CD8-positive, alpha-beta memory T cell (primary cell): Measurements from ENCODE around the gene LRFN3. TPM values are rescaled to one million over a fixed set of nuclear protein-coding genes. Genes with fewer than 3 reads are reported as not detected.
"Not testable (repeated sequence)": the region's sequence is repeated elsewhere in the genome, so short reads cannot be mapped to it uniquely, and the experiment has no call there.

Experiments
- CTCF ChIA-PET: fragments of 350-600 bp; sonication (Branson Sonifier 250); formaldehyde crosslinking; loops from one replicate; lab custom pipeline; 2021; ENCODE audit warnings: antibody characterized with exemption; lab: Charles Lee
- POLR2A ChIA-PET: fragments of 350-600 bp; sonication (Branson Sonifier 250); formaldehyde crosslinking; loops from one replicate; lab custom pipeline; 2021; ENCODE audit warnings: antibody characterized with exemption; lab: Charles Lee
- DNase-seq, 5 donors: peaks; one replicate each; pipeline versions ENCODE4 v3.0.0 to v3.0.0-alpha.2; 2020 to 2022; ENCODE audit warnings: mixed read lengths in 1 of 5
- H3K27ac ChIP-seq: one replicate; pipeline ENCODE4 v1.7.0; 2013; ENCODE audit warnings: low read depth, mild to moderate bottlenecking, low read length, moderate library complexity
- H3K27me3 ChIP-seq: 2 replicates; pipeline ENCODE4 v1.7.0; 2013; ENCODE audit warnings: low read length, mild to moderate bottlenecking; ENCODE audit not compliant: insufficient read depth, poor library complexity, severe bottlenecking
- H3K36me3 ChIP-seq: 2 replicates; pipeline ENCODE4 v1.7.0; 2013; ENCODE audit warnings: mild to moderate bottlenecking, low read length, moderate library complexity; ENCODE audit not compliant: insufficient read depth
- H3K4me1 ChIP-seq: 2 replicates; pipeline ENCODE4 v1.7.0; 2013; ENCODE audit warnings: mild to moderate bottlenecking, low read length, moderate library complexity; ENCODE audit not compliant: insufficient read depth
- H3K4me3 ChIP-seq: 2 replicates; pipeline ENCODE4 v1.7.0; 2013; ENCODE audit warnings: mild to moderate bottlenecking, low read length
- H3K9me3 ChIP-seq: 2 replicates; pipeline ENCODE4 v1.7.0; 2013; ENCODE audit warnings: mild to moderate bottlenecking, low read length
- H3K27ac Mint-ChIP-seq, 8 donors: one replicate each; pipeline ENCODE4 v1.8.0; 2020 to 2021; ENCODE audit warnings: mixed read lengths in 8 of 8, mild to moderate bottlenecking in 6 of 8, inconsistent platforms in 3 of 8, moderate library complexity in 3 of 8
- H3K27me3 Mint-ChIP-seq, 2 donors: one replicate each; pipeline ENCODE4 v1.8.0; 2020 to 2021; ENCODE audit warnings: mixed read lengths in 2 of 2, mild to moderate bottlenecking in 1 of 2, moderate library complexity in 1 of 2
- H3K36me3 Mint-ChIP-seq, 3 donors: one replicate each; pipeline ENCODE4 v1.8.0; 2020 to 2021; ENCODE audit warnings: mixed read lengths in 3 of 3, inconsistent platforms in 1 of 3, mild to moderate bottlenecking in 1 of 3
- H3K4me1 Mint-ChIP-seq, 3 donors: one replicate each; pipeline ENCODE4 v1.8.0; 2020 to 2021; ENCODE audit warnings: mixed read lengths in 3 of 3, inconsistent platforms in 1 of 3, mild to moderate bottlenecking in 1 of 3
- H3K4me3 Mint-ChIP-seq, 7 donors: one replicate each; pipeline ENCODE4 v1.8.0; 2020 to 2021; ENCODE audit warnings: mixed read lengths in 7 of 7, mild to moderate bottlenecking in 6 of 7, moderate library complexity in 4 of 7, inconsistent platforms in 2 of 7
- H3K9me3 Mint-ChIP-seq, 5 donors: one replicate each; pipeline ENCODE4 v1.8.0; 2020 to 2022; ENCODE audit warnings: mixed read lengths in 5 of 5, mild to moderate bottlenecking in 3 of 5, moderate library complexity in 2 of 5, inconsistent platforms in 1 of 5
- polyA plus RNA-seq: library from polyadenylated mRNA; unstranded; fragments of 300-500 nt; fragmentation: Illumina TruSeq; gene quantifications from one replicate; pipeline ENCODE4 v1.2.3, GENCODE V29; 2021
- total RNA-seq, 2 experiments: library from RNA; stranded (reverse); gene quantifications; one replicate each; pipeline ENCODE4 v1.2.3, GENCODE V29; 2021

LRFN3 gene
- total and polyA plus RNA-seq, 3 experiments from 2014 or later = 3.0 to 12.5 (median 12.4) TPM

DNA sequence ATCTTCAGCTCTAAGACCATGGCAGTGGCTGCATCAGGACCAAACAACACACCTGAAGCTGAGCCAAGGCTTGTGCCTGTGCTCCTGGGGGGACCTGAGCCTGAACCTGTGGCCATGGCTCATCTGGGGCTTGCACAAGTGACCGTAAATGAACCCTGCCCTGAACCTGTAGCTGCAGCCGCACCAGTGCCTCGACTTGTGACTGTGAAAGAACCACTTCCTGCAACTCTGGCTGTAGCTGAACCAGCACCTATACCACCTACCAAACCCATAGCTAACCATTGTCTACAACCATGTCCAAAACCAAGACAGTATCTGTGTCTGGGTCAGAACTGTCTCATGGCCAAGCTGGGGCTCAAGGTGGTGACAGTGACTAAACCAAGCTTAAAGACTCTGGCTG, 30.6 kb downstream of the LRFN3 start:
- Histone ChIP-seq H3K27me3 (no peaks in the 10 kb centered on the region), H3K27ac (no peak overlapping the region), H3K4me3 (no peak overlapping the region), H3K4me1 (no peaks in the 10 kb centered on the region), H3K9me3 (no peaks in the 10 kb centered on the region), H3K36me3 (no peaks in the 10 kb centered on the region)
- peaks cover 4% of the 10 kb centered on the region in 2 donors for H3K27me3 Mint-ChIP-seq
- peak overlapping the region in 4 of 8 donors; percentile 29 to 75 (median 34) for H3K27ac Mint-ChIP-seq
- POLR2A ChIA-PET = no interaction called here
- no peaks in the 10 kb centered on the region for H3K9me3 Mint-ChIP-seq
- peaks cover 18 to 21% (median 18%) of the 10 kb centered on the region in 3 donors for H3K4me1 Mint-ChIP-seq
- peak overlapping the region in 2 of 7 donors; percentile 57 to 74 for H3K4me3 Mint-ChIP-seq
- CTCF ChIA-PET = interaction anchor here (0.8 to 3.9 kb wide), 4 partner anchors 8 to 161 kb away, joined by 3 to 11 read pairs (median 4); no protein-coding TSS in a partner anchor
- H3K36me3 Mint-ChIP-seq = no peaks in the 10 kb centered on the region
- DNase-seq = no peak

DNA sequence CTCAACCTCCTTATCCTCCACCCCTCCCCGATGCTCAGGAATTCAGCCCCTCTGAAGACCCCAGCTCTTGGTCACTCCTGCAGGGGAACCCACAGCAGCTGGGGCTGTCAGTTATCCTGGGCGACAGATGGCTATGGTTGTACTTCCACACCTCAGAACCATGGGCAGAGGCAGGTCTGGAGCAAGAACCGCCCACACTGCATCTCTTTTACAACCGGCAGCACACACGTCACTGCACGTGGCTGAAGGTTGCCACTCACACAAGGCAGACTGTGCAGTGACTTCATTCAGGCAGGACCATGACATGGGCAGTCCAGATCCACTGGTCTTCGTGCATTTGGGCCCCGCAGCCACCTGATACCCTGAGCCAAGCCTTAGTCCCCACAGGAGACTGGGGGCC, 37.3 kb downstream of the LRFN3 start:
- Histone ChIP-seq H3K27me3 (no peaks in the 10 kb centered on the region), H3K4me3 (no peak overlapping the region), H3K9me3 (no peaks in the 10 kb centered on the region), H3K27ac (no peak overlapping the region), H3K36me3 (no peaks in the 10 kb centered on the region), H3K4me1 (no peaks in the 10 kb centered on the region)
- no peaks in the 10 kb centered on the region for H3K36me3 Mint-ChIP-seq
- H3K9me3 Mint-ChIP-seq = no peaks in the 10 kb centered on the region
- CTCF ChIA-PET = no interaction called here
- H3K4me3 Mint-ChIP-seq = peak overlapping the region in 1 of 7 donors; percentile 2
- POLR2A ChIA-PET = no interaction called here
- H3K27ac Mint-ChIP-seq = peak overlapping the region in 1 of 8 donors; percentile 85
- peaks cover 8 to 16% of the 10 kb centered on the region in 2 donors for H3K27me3 Mint-ChIP-seq
- H3K4me1 Mint-ChIP-seq = peaks cover 7 to 8% (median 7%) of the 10 kb centered on the region in 3 donors
- no peak for DNase-seq

- H3K4me1 Mint-ChIP-seq = no peaks in the 10 kb centered on the region
- Histone ChIP-seq H3K9me3 (no peaks in the 10 kb centered on the region), H3K27me3 (no peaks in the 10 kb centered on the region), H3K4me3 (no peak overlapping the region), H3K4me1 (no peaks in the 10 kb centered on the region), H3K36me3 (no peaks in the 10 kb centered on the region), H3K27ac (no peak overlapping the region)
- H3K9me3 Mint-ChIP-seq = no peaks in the 10 kb centered on the region
- ChIA-PET CTCF (interaction anchor here (1.0 to 1.5 kb wide), 2 partner anchors 17 kb away, joined by 3 read pairs; no protein-coding TSS in a partner anchor), POLR2A (interaction anchor here (0.6 kb wide), 1 partner anchor 14 kb away, joined by 5 read pairs; no protein-coding TSS in a partner anchor)
- no peak for DNase-seq
- no peaks in the 10 kb centered on the region for H3K36me3 Mint-ChIP-seq
- H3K27ac Mint-ChIP-seq = no peak overlapping the region
- H3K4me3 Mint-ChIP-seq = no peak overlapping the region
- peaks cover 18 to 19% of the 10 kb centered on the region in 2 donors for H3K27me3 Mint-ChIP-seq
These were observed 39.5 kb downstream of the LRFN3 start for GRCh38 chr19:35975608-35976214.

GRCh38 chr19:35977446-35978222, 41.5 kb downstream of the LRFN3 start:
- Mint-ChIP-seq H3K27me3 (peaks cover 21 to 33% of the 10 kb centered on the region in 2 donors), H3K27ac (no peak overlapping the region), H3K4me3 (no peak overlapping the region), H3K9me3 (no peaks in the 10 kb centered on the region), H3K36me3 (no peaks in the 10 kb centered on the region), H3K4me1 (no peaks in the 10 kb centered on the region)
- Histone ChIP-seq H3K4me3 (no peak overlapping the region), H3K9me3 (no peaks in the 10 kb centered on the region), H3K27me3 (peaks cover 3% of the 10 kb centered on the region), H3K27ac (no peak overlapping the region), H3K36me3 (no peaks in the 10 kb centered on the region), H3K4me1 (no peaks in the 10 kb centered on the region)
- ChIA-PET POLR2A (no interaction called here), CTCF (interaction anchor here (1.5 kb wide), 1 partner anchor 19 kb away, joined by 3 read pairs; no protein-coding TSS in a partner anchor)
- DNase-seq = no peak

GRCh38 chr19:35978271-35978670, 42.1 kb downstream of the LRFN3 start:
- peaks cover 3% of the 10 kb centered on the region for H3K27me3 ChIP-seq
- Mint-ChIP-seq H3K9me3 (no peaks in the 10 kb centered on the region), H3K27me3 (peaks cover 22 to 40% of the 10 kb centered on the region in 2 donors), H3K4me3 (peak overlapping the region in 1 of 7 donors; percentile 12), H3K27ac (no peak overlapping the region), H3K36me3 (no peaks in the 10 kb centered on the region), H3K4me1 (no peaks in the 10 kb centered on the region)
- H3K36me3 ChIP-seq = no peaks in the 10 kb centered on the region
- no peak overlapping the region for H3K4me3 ChIP-seq
- no peak overlapping the region for H3K27ac ChIP-seq
- ChIA-PET POLR2A (no interaction called here), CTCF (no interaction called here)
- no peaks in the 10 kb centered on the region for H3K9me3 ChIP-seq
- H3K4me1 ChIP-seq = no peaks in the 10 kb centered on the region
- no peak for DNase-seq

GRCh38 chr19:35978832-35979365, 42.7 kb downstream of the LRFN3 start:
- H3K4me1 ChIP-seq = no peaks in the 10 kb centered on the region
- no peaks in the 10 kb centered on the region for H3K4me1 Mint-ChIP-seq
- peaks cover 23 to 45% of the 10 kb centered on the region in 2 donors for H3K27me3 Mint-ChIP-seq
- DNase-seq = no peak
- H3K4me3 ChIP-seq = no peak overlapping the region
- H3K9me3 ChIP-seq = no peaks in the 10 kb centered on the region
- H3K27ac ChIP-seq = no peak overlapping the region
- H3K4me3 Mint-ChIP-seq = no peak overlapping the region
- CTCF ChIA-PET = interaction anchor here (0.6 kb wide), 1 partner anchor 26 kb away, joined by 3 read pairs; no protein-coding TSS in a partner anchor
- peak overlapping the region in 2 of 8 donors; percentile 57 to 68 for H3K27ac Mint-ChIP-seq
- POLR2A ChIA-PET = no interaction called here
- peaks cover 3% of the 10 kb centered on the region for H3K27me3 ChIP-seq
- H3K36me3 ChIP-seq = no peaks in the 10 kb centered on the region
- H3K9me3 Mint-ChIP-seq = no peaks in the 10 kb centered on the region
- H3K36me3 Mint-ChIP-seq = no peaks in the 10 kb centered on the region

DNA sequence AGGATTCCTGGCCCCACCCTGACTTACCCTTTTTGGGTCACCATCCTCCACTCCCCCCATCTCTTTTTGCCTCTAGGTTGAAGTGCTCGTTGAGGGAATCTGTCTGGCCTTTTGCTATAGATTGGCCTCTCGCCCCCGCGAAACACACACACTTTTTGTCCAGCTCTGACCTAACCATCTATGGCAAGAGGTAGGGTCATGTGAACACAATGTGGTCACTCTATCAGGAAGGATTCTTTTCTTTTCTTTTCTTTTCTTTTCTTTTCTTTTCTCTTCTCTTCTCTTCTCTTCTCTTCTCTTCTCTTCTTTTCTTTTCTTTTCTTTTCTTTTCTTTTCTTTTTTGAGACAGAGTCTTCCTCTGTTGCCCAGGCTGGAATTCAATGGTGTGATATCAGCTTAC, 44.8 kb downstream of the LRFN3 start:
- H3K27ac ChIP-seq, H3K9me3 Mint-ChIP-seq, H3K4me3 ChIP-seq, H3K9me3 ChIP-seq, H3K36me3 ChIP-seq, H3K4me3 Mint-ChIP-seq, H3K27me3 ChIP-seq, DNase-seq, POLR2A ChIA-PET, H3K4me1 ChIP-seq, H3K4me1 Mint-ChIP-seq: not testable (repeated sequence)
- CTCF ChIA-PET = interaction anchor here (1.7 kb wide), 1 partner anchor 22 kb away, joined by 4 read pairs; no protein-coding TSS in a partner anchor
- H3K27ac Mint-ChIP-seq = peak overlapping the region in 1 of 8 donors; percentile 92
- H3K27me3 Mint-ChIP-seq = peaks cover 35 to 60% of the 10 kb centered on the region in 2 donors
- H3K36me3 Mint-ChIP-seq = peaks cover 0 to 11% (median 0%) of the 10 kb centered on the region in 3 donors
